Measurements from ENCODE around the gene VTA1. TPM values are rescaled to one million over a fixed set of nuclear protein-coding genes. Genes with fewer than 3 reads are reported as not detected.

The VTA1 gene
- total and polyA plus RNA-seq, 7 experiments from 2014 or later, result 13.6 to 97.2 (median 37.2) TPM

- DNase-seq (no peak), ATAC-seq (no peak)
- H3K4me3 ChIP-seq (ENCODE audit: low read length), result no peak overlapping the region
- H3K9me3 Mint-ChIP-seq, result no peaks in the 10 kb centered on the region
- peaks cover 0 to 24% (median 12%) of the 10 kb centered on the region in 5 donors for H3K36me3 Mint-ChIP-seq
- H3K9me3 ChIP-seq (ENCODE audit: control insufficient read depth in 2 of 3, low read length in 3 of 3), result no peaks in the 10 kb centered on the region
- ChIA-PET CTCF (interaction anchor here (1.0 kb wide), 1 partner anchor 31 kb away, joined by 3 read pairs; no protein-coding TSS in a partner anchor), POLR2A (no interaction called here)
- peaks cover 0 to 19% (median 11%) of the 10 kb centered on the region in 3 experiments for H3K36me3 ChIP-seq (ENCODE audit: control insufficient read depth in 2 of 3, insufficient read depth in 3 of 3, low read length in 3 of 3)
- peaks cover 12 to 53% (median 34%) of the 10 kb centered on the region in 7 donors for H3K4me1 Mint-ChIP-seq
- H3K27ac Mint-ChIP-seq, result peak overlapping the region in 1 of 9 donors; percentile 47
- no peaks in the 10 kb centered on the region for H3K4me1 ChIP-seq (ENCODE audit: control insufficient read depth in 2 of 2, insufficient read depth in 2 of 2, low read length in 2 of 2)
- H3K27ac ChIP-seq (ENCODE audit: low read depth, low read length), result no peak overlapping the region
- H3K4me3 Mint-ChIP-seq, result no peak overlapping the region
- H3K27me3 Mint-ChIP-seq, result no peaks in the 10 kb centered on the region
- H3K27me3 ChIP-seq (ENCODE audit: control insufficient read depth in 2 of 2, insufficient read depth in 2 of 2, low read length in 2 of 2), result no peaks in the 10 kb centered on the region
- intact Hi-C loops (cut with micrococcal nuclease), result loop anchor here in 1 of 2 donors (1.0 to 2.0 kb wide), 2 partner anchors 8 to 18 kb away; no protein-coding TSS in a partner anchor
These were observed 18.2 kb downstream of the VTA1 start for GRCh38 chr6:142165227-142165626.

- Histone ChIP-seq H3K36me3 (ENCODE audit: control insufficient read depth in 2 of 3, insufficient read depth in 3 of 3, low read length in 3 of 3) (peaks cover 0 to 32% (median 11%) of the 10 kb centered on the region in 3 experiments), H3K4me1 (ENCODE audit: control insufficient read depth in 2 of 2, insufficient read depth in 2 of 2, low read length in 2 of 2) (no peaks in the 10 kb centered on the region), H3K9me3 (ENCODE audit: control insufficient read depth in 2 of 3, low read length in 3 of 3) (no peaks in the 10 kb centered on the region), H3K27me3 (ENCODE audit: control insufficient read depth in 2 of 2, insufficient read depth in 2 of 2, low read length in 2 of 2) (no peaks in the 10 kb centered on the region), H3K4me3 (ENCODE audit: low read length) (no peak overlapping the region), H3K27ac (ENCODE audit: low read depth, low read length) (no peak overlapping the region)
- Mint-ChIP-seq H3K4me1 (peaks cover 10 to 36% (median 27%) of the 10 kb centered on the region in 7 donors), H3K36me3 (peaks cover 0 to 28% (median 17%) of the 10 kb centered on the region in 5 donors), H3K4me3 (no peak overlapping the region), H3K27ac (no peak overlapping the region), H3K9me3 (no peaks in the 10 kb centered on the region), H3K27me3 (no peaks in the 10 kb centered on the region)
- ChIA-PET POLR2A (no interaction called here), CTCF (interaction anchor here (1.4 kb wide), 1 partner anchor 11 kb away, joined by 4 read pairs; no protein-coding TSS in a partner anchor)
- DNase-seq (no peak), ATAC-seq (no peak)
- intact Hi-C loops (cut with micrococcal nuclease), result no loop called here
These were observed 20.0 kb downstream of the VTA1 start for GRCh38 chr6:142167071-142167470.

DNA sequence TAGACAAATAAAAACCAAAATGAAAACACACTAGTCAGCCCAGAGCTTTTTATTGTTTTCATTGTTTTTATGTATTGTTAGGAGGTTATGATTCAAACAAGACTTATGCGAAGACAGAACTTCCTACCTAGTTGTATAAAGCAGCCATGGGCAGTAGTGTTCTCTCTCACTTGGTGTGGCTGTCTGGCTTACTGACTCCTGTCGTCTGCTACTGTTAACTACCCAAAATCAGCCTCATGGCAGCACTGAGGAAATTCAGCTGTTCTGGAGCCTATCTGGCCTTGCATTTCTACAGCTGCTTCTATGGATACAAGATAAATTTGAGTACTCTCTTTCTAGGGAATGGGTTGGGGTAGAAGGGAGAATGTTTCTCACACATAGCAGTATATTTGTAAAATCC is 20.4 kb downstream of the VTA1 start:
- POLR2A ChIA-PET, result no interaction called here
- Mint-ChIP-seq H3K27ac (peak overlapping the region in 2 of 9 donors; percentile 42 to 59), H3K27me3 (no peaks in the 10 kb centered on the region), H3K4me1 (peaks cover 9 to 32% (median 23%) of the 10 kb centered on the region in 7 donors), H3K9me3 (no peaks in the 10 kb centered on the region), H3K36me3 (peaks cover 2 to 32% (median 22%) of the 10 kb centered on the region in 5 donors), H3K4me3 (no peak overlapping the region)
- CTCF ChIA-PET, result interaction anchor here (1.4 kb wide), 1 partner anchor 11 kb away, joined by 4 read pairs; no protein-coding TSS in a partner anchor
- Histone ChIP-seq H3K4me1 (ENCODE audit: control insufficient read depth in 2 of 2, insufficient read depth in 2 of 2, low read length in 2 of 2) (no peaks in the 10 kb centered on the region), H3K27me3 (ENCODE audit: control insufficient read depth in 2 of 2, insufficient read depth in 2 of 2, low read length in 2 of 2) (no peaks in the 10 kb centered on the region), H3K9me3 (ENCODE audit: control insufficient read depth in 2 of 3, low read length in 3 of 3) (no peaks in the 10 kb centered on the region), H3K4me3 (ENCODE audit: low read length) (no peak overlapping the region), H3K27ac (ENCODE audit: low read depth, low read length) (no peak overlapping the region), H3K36me3 (ENCODE audit: control insufficient read depth in 2 of 3, insufficient read depth in 3 of 3, low read length in 3 of 3) (peaks cover 0 to 36% (median 11%) of the 10 kb centered on the region in 3 experiments)
- DNase-seq (no peak), ATAC-seq (no peak)
- intact Hi-C loops (cut with micrococcal nuclease), result no loop called here

DNA sequence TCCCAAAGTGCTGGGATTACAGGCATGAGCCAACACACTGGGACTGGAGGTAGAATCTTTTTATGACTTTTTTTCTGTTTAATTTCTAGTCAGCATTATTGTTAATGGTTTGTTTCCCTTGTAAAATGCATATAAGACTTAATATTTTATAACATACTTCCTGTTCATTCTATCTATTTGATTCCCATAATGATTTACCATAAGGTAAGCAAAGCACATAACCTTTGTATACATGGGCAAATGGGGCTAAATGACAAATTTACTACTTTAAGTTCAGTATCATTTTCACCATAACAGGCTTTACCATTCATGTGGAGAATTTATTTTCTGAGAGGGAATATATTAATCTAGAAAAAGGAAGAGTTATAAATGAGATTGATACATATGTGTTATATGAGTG is 24.3 kb downstream of the VTA1 start:
- ATAC-seq (no peak), DNase-seq (no peak)
- H3K4me3 Mint-ChIP-seq, result no peak overlapping the region
- Histone ChIP-seq H3K27ac (ENCODE audit: low read depth, low read length) (no peak overlapping the region), H3K9me3 (ENCODE audit: control insufficient read depth in 2 of 3, low read length in 3 of 3) (no peaks in the 10 kb centered on the region), H3K36me3 (ENCODE audit: control insufficient read depth in 2 of 3, insufficient read depth in 3 of 3, low read length in 3 of 3) (peaks cover 5 to 69% (median 9%) of the 10 kb centered on the region in 3 experiments), H3K27me3 (ENCODE audit: control insufficient read depth in 2 of 2, insufficient read depth in 2 of 2, low read length in 2 of 2) (no peaks in the 10 kb centered on the region), H3K4me3 (ENCODE audit: low read length) (no peak overlapping the region), H3K4me1 (ENCODE audit: control insufficient read depth in 2 of 2, insufficient read depth in 2 of 2, low read length in 2 of 2) (no peaks in the 10 kb centered on the region)
- ChIA-PET POLR2A (no interaction called here), CTCF (interaction anchor here (2.4 kb wide), 1 partner anchor 15 kb away, joined by 7 read pairs; no protein-coding TSS in a partner anchor)
- intact Hi-C loops (cut with micrococcal nuclease), result loop anchor here in 1 of 2 donors (2.0 kb wide), 1 partner anchor 15 kb away; no protein-coding TSS in a partner anchor
- H3K4me1 Mint-ChIP-seq, result peaks cover 0 to 9% (median 4%) of the 10 kb centered on the region in 7 donors
- H3K27ac Mint-ChIP-seq, result no peak overlapping the region
- H3K36me3 Mint-ChIP-seq, result peaks cover 16 to 70% (median 59%) of the 10 kb centered on the region in 5 donors
- no peaks in the 10 kb centered on the region for H3K27me3 Mint-ChIP-seq
- peaks cover 0 to 9% (median 0%) of the 10 kb centered on the region in 11 donors for H3K9me3 Mint-ChIP-seq

- Mint-ChIP-seq H3K9me3 (peaks cover under 1 to 17% (median 8%) of the 10 kb centered on the region in 11 donors), H3K36me3 (peaks cover 21 to 72% (median 64%) of the 10 kb centered on the region in 5 donors), H3K27me3 (no peaks in the 10 kb centered on the region), H3K4me1 (peaks cover 0 to 9% (median 2%) of the 10 kb centered on the region in 7 donors), H3K27ac (peak overlapping the region in 1 of 9 donors; percentile 24), H3K4me3 (no peak overlapping the region)
- no peaks in the 10 kb centered on the region for H3K9me3 ChIP-seq (ENCODE audit: control insufficient read depth in 2 of 3, low read length in 3 of 3)
- intact Hi-C loops (cut with micrococcal nuclease), result no loop called here
- no peak overlapping the region for H3K4me3 ChIP-seq (ENCODE audit: low read length)
- DNase-seq, result no peak
- no peak overlapping the region for H3K27ac ChIP-seq (ENCODE audit: low read depth, low read length)
- ChIA-PET CTCF (no interaction called here), POLR2A (no interaction called here)
- no peak for ATAC-seq
- no peaks in the 10 kb centered on the region for H3K27me3 ChIP-seq (ENCODE audit: control insufficient read depth in 2 of 2, insufficient read depth in 2 of 2, low read length in 2 of 2)
- H3K4me1 ChIP-seq (ENCODE audit: control insufficient read depth in 2 of 2, insufficient read depth in 2 of 2, low read length in 2 of 2), result no peaks in the 10 kb centered on the region
- peaks cover 5 to 68% (median 11%) of the 10 kb centered on the region in 3 experiments for H3K36me3 ChIP-seq (ENCODE audit: control insufficient read depth in 2 of 3, insufficient read depth in 3 of 3, low read length in 3 of 3)
These were observed 25.7 kb downstream of the VTA1 start for GRCh38 chr6:142172758-142173157.

DNA sequence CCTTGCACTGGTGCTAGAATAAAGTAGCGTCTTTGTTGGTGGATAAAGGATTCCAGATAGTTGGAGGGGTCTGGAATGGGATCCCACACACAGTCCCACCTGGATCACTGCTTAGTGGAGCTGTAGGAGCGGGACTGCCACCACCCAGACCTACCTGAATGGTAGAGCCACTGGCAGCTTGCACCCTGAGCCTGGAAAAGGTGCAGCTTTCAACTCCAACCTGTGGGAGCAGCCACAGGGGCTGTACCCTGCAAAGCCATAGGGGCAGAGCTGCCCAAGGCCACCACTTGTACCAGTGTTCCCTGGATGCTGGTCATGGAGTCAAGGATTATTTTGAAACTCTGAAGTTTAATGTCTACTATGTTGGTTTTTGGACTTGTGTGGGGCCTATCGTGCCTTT is 26.9 kb downstream of the VTA1 start:
- peaks cover 0 to 9% (median 0%) of the 10 kb centered on the region in 3 experiments for H3K9me3 ChIP-seq (ENCODE audit: control insufficient read depth in 2 of 3, low read length in 3 of 3)
- peaks cover 5 to 69% (median 14%) of the 10 kb centered on the region in 3 experiments for H3K36me3 ChIP-seq (ENCODE audit: control insufficient read depth in 2 of 3, insufficient read depth in 3 of 3, low read length in 3 of 3)
- no peak overlapping the region for H3K4me3 ChIP-seq (ENCODE audit: low read length)
- ChIA-PET CTCF (no interaction called here), POLR2A (no interaction called here)
- no peaks in the 10 kb centered on the region for H3K27me3 ChIP-seq (ENCODE audit: control insufficient read depth in 2 of 2, insufficient read depth in 2 of 2, low read length in 2 of 2)
- ATAC-seq, result no peak
- DNase-seq, result no peak
- Mint-ChIP-seq H3K4me3 (no peak overlapping the region), H3K27ac (no peak overlapping the region), H3K36me3 (peaks cover 26 to 78% (median 68%) of the 10 kb centered on the region in 5 donors), H3K27me3 (no peaks in the 10 kb centered on the region), H3K9me3 (peaks cover 3 to 24% (median 14%) of the 10 kb centered on the region in 11 donors), H3K4me1 (peaks cover 0 to 9% (median 2%) of the 10 kb centered on the region in 7 donors)
- H3K4me1 ChIP-seq (ENCODE audit: control insufficient read depth in 2 of 2, insufficient read depth in 2 of 2, low read length in 2 of 2), result no peaks in the 10 kb centered on the region
- intact Hi-C loops (cut with micrococcal nuclease), result no loop called here
- H3K27ac ChIP-seq (ENCODE audit: low read depth, low read length), result no peak overlapping the region

- no peaks in the 10 kb centered on the region for H3K27me3 Mint-ChIP-seq
- H3K4me3 ChIP-seq (ENCODE audit: low read length), result no peak overlapping the region
- H3K4me3 Mint-ChIP-seq, result no peak overlapping the region
- H3K4me1 ChIP-seq (ENCODE audit: control insufficient read depth in 2 of 2, insufficient read depth in 2 of 2, low read length in 2 of 2), result no peaks in the 10 kb centered on the region
- peaks cover 3 to 24% (median 14%) of the 10 kb centered on the region in 11 donors for H3K9me3 Mint-ChIP-seq
- CTCF ChIA-PET, result no interaction called here
- no peaks in the 10 kb centered on the region for H3K27me3 ChIP-seq (ENCODE audit: control insufficient read depth in 2 of 2, insufficient read depth in 2 of 2, low read length in 2 of 2)
- intact Hi-C loops (cut with micrococcal nuclease), result no loop called here
- H3K9me3 ChIP-seq (ENCODE audit: control insufficient read depth in 2 of 3, low read length in 3 of 3), result peaks cover 0 to 9% (median 0%) of the 10 kb centered on the region in 3 experiments
- H3K27ac ChIP-seq (ENCODE audit: low read depth, low read length), result no peak overlapping the region
- ATAC-seq, result no peak
- POLR2A ChIA-PET, result no interaction called here
- H3K36me3 ChIP-seq (ENCODE audit: control insufficient read depth in 2 of 3, insufficient read depth in 3 of 3, low read length in 3 of 3), result peaks cover 5 to 69% (median 14%) of the 10 kb centered on the region in 3 experiments
- H3K27ac Mint-ChIP-seq, result peak overlapping the region in 3 of 9 donors; percentile 45 to 75 (median 49)
- peaks cover 0 to 9% (median 2%) of the 10 kb centered on the region in 7 donors for H3K4me1 Mint-ChIP-seq
- H3K36me3 Mint-ChIP-seq, result peaks cover 26 to 85% (median 74%) of the 10 kb centered on the region in 5 donors
- no peak for DNase-seq
These were observed 27.6 kb downstream of the VTA1 start for GRCh38 chr6:142174703-142175102.
